Activated T-cell treated with anti-CD3 and anti-CD28 coated beads for 4 hours (primary cell): ENCODE results near the gene RPP21.
A peak's percentile ranks its signal among the peaks of the same experiment; 100 is the strongest.
"Not testable (repeated sequence)": the region's sequence is repeated elsewhere in the genome, so short reads cannot be mapped to it uniquely, and the experiment has no call there.

ENCODE experiments used
- DNase-seq: peaks from one replicate; pipeline ENCODE4 v3.0.0-alpha.2; 2020

Gene RPP21

GRCh38 chr6:30331981-30332380 is 13.0 kb upstream of the RPP21 start:
- DNase-seq: no peak

- DNase-seq: no peak
Observed at GRCh38 chr6:30334075-30334783, 10.7 kb upstream of the RPP21 start.

DNA sequence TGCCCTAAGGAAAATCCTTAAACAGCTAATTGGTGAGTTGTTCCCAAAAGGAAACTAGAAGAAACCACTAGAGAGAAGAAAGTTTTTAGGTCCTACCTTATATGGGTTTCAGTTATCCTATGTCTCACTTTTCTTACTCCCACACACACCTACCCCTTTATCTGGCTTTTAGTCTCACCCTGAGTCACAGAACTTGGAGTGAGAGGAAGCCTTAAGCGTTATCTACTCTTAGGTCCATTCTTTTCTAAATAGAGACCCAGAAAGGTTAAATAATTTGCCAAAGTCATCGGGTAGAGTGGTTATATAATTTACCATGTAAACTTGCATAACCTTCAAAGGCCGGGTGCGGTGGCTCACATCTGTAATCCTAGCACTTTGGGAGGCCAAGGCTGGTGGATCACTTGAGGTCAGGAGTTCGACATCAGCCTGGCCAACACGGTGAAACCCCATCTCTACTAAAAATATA is 4.3 kb upstream of the RPP21 start:
- no peak for DNase-seq

- no peak for DNase-seq
Observed at GRCh38 chr6:30341218-30341617, 3.7 kb upstream of the RPP21 start.

GRCh38 chr6:30341728-30342127 is 3.2 kb upstream of the RPP21 start:
- no peak for DNase-seq

GRCh38 chr6:30344191-30344867 is 627 bp upstream of the RPP21 start:
- no peak for DNase-seq

GRCh38 chr6:30345852-30346251 is 896 bp downstream of the RPP21 start:
- DNase-seq: no peak

GRCh38 chr6:30348957-30349356 is 4.0 kb downstream of the RPP21 start:
- no peak for DNase-seq

DNA sequence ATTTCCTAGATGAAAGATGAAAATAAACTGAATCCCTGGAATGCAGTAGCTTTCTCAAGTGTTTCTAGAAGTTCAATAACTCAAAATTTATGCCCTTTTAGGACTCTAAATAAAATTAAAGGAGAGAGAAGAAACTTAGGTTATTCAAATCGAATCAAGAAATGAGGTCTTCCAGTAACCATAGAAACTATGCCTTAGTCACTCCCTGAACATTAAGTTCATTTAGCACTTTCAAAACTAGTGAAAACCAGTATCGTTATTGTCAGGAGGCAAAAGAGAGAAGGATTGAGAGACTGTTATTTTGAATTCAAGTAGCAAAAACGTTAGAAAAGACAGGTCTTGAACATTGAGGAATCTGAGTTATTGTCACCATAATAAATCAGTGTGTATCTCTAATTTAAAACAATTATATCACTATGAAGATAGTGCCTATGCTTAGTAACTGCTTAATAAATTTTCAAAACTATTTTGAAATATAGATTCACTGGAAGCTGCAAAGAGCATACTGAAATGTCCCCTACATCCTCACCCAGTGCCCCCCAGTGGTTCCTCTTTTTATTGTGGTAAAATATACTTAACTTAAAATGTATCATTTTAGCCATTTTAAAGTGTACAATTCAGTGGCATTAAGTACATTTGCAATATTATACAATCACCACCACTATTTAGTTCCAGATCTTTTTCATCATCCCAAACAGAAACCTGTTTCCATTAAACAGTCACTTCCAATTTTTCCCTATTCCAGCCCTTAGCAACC is 4.6 kb downstream of the RPP21 start:
- no peak for DNase-seq

DNA sequence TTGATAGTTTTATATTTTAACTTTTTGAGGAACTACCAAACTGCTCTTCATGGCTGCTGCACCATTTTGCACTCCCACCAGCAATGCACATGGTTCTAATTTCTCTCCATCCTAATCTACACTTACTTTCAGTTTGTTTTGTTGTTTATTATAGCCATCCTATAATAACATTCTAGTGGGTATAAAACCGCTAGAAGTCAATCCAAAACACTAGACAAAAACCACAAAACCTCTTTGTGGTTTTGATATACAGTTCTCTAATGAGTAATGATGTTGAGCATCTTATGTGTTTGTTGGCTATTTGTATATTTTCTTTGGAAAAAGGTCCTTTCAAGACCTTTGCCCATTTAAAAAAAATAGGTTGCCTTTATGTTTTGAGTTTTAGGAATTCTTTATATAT is 5.6 kb downstream of the RPP21 start:
- DNase-seq: no peak

- no peak for DNase-seq
Observed at GRCh38 chr6:30352550-30352949, 7.6 kb downstream of the RPP21 start.

GRCh38 chr6:30355281-30355680 is 10.3 kb downstream of the RPP21 start:
- no peak for DNase-seq

DNA sequence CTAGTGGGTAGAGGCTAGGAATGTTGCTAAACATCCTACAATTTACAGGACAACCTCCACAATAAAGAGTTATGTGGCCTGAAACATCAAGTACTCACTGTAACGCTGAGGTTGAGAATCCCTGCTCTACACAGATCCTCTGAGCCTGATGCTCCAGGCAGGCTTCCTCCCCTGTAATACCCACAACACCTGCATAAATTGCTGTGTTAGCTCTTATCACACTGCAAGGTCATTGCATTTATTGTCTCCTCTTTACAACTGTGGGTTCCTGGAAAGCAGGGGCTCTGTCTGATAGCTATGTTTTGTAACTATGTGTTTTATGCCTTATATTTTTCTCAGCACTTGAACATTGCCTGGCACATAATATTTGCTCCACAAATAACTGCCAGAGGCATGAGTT is 11.6 kb downstream of the RPP21 start:
- no peak for DNase-seq

DNA sequence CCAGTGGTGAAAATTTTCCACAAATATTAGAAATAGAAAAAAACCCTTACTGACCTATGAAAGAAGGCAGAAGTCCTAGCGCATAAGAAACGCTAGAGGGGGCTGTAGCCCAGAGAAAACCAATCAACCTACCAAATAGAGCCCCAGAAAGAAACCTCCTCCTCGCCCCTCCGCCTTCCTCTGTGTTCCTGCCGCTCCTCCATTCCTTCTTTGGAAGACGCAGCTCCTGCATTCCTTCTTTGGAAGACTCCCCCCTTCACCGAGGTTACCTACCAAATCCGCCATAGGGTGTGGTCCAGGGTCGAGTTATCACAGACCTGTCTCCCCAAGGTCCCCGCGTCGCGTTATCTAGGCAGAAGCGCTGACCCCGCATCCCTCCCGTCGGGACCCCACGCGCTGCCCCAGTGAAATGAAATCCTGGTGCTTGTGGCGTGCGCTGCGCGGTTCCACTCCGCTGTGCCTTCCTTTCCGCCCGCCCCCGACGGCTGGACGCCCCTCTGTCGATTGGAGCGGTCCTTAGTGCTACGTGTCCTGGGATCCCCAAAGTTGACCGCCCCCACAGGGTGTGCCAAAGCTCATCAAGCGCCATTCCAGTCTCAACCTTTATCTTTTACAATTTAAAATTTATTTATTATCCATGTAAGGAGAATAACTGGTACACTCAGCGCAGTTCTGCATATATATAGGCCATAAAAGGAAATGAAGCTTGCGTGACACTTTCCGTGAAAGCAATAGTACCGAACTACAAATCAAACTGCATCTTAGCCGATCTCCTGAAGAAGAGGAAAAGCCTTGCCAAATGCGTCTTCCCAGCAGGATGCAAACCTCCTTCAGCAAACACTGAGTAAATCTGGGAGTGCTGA is 13.0 kb downstream of the RPP21 start:
- peak; percentile 38 for DNase-seq

- DNase-seq: no peak
Observed at GRCh38 chr6:30359276-30359675, 14.3 kb downstream of the RPP21 start.

DNA sequence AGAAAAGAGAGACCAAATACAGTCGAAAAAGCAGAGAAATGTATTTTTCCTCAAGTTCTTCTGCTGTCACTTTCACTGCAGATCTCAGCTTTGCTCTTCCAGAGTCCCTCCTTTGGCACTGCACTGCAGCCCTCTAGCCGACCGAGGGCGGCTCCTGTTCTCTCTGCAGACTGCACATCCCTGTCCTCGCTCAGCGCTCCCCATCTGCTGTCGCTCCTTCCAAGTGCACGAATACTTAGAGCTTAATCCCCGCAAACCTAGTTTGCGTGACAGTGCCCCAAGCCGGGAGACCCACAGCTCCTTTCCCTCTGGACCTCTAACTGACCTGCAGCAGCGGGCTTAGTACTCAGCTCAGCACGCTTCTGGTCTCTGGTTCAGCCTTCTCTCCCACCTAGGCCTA is 15.2 kb downstream of the RPP21 start:
- no peak for DNase-seq

- DNase-seq: no peak
Observed at GRCh38 chr6:30361661-30362060, 16.7 kb downstream of the RPP21 start.

GRCh38 chr6:30363459-30363858 is 18.5 kb downstream of the RPP21 start:
- DNase-seq: no peak

DNA sequence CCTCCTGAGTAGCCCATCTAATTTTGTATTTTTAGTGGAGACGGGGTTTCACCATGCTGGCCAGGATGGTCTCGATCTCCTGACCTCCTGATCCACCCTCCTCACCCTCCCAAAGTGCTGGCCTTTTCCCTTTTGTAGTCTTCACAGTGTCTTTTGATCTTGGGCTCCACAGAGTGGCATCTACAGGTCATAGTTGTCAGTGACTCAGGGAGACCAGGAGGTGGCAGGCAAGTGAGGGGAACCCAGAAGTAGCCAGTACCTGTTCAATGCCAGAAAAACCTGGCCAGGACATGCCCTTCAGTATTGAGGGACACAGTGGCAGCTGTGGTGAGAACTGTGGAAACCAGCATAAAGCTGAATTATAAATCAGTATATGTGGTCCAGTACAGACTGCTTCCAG is 19.6 kb downstream of the RPP21 start:
- no peak for DNase-seq

GRCh38 chr6:30369280-30369679 is 24.3 kb downstream of the RPP21 start:
- not testable (repeated sequence) for DNase-seq

GRCh38 chr6:30378290-30378937 is 33.5 kb downstream of the RPP21 start:
- no peak for DNase-seq

DNA sequence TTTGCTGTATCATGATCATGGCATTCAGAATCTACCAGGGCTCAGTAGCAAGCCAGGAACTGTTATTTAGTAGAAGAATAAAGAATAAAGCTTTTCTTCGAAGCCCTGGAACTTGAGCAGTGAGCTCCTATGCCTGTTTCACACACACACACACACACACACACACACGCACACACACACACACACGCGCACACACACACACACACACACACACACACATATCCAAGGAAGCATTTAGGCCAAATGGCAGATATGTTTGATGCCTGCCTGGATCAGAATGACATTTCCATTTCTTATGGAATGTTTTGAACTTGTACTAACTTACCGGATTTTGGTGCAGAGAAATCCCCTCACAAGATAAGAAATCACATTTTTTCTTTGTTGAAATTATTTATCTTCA is 35.5 kb downstream of the RPP21 start:
- no peak for DNase-seq
